ENCODE data around the gene BLOC1S5.

- TF ChIP-seq POLR2A (IDR thresholded peaks at IDR 0.05) (no peak), CTCF (IDR thresholded peaks at IDR 0.05) (no peak)
Measured at GRCh38 chr6:7971499-7971898, 92.7 kb downstream of the BLOC1S5 start.

Data from tibial nerve (tissue), 3 donors.